HG03565 (cell line): ENCODE results near the gene IHH.

Experiments
- ATAC-seq: cut with Tn5 transposase; IDR thresholded peaks from one replicate; pipeline ENCODE4 v1.9.1; 2021; ENCODE audit warnings: mild to moderate bottlenecking, moderate library complexity; ENCODE audit not compliant: unreplicated experiment

IHH gene

DNA sequence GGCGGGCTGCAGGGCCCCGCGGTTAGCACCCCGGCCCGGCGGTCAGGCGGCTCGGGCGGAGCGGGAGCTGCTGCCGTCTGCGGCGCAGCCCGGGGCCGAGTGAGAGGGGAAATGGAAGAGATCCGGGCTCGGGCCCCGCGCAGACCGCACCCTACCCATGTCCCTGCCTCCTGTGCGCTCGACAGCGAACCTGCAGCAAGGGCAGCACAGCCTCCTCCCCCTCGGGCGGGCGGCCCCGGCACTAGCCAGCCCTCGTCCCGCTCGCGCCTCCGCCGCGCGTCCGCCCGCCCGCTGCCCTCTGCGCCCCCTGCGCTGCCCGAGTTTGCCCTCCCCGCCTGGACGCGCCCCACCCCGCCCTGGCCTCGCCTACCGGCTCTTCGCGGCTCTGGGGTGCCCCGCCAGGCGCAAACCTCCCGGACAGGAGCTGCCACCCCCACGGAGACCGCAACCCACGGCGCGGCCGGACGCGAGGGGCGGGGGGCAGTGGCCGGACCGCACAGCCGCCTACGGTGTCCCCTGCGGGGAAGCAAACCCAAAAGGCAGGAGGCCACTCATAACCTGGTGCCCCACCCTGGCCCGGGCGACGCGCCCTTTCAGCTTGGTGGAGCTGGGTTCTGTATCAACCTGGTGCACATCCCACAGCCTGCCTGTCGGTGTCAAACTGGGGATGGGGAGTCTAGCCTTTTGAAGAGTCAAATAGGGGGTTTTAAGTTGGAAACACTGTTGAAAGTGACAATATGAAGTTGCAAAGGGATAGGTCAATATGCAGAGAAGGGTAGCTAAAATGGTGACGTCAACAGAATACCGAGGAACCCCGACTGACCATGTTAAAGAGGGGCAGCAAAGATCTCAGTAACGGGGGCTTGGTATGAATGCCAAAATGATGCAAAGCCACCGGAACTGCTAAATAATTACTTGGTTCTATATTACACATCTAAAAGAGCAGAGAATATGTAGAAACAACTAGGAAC, at the start of gene IHH:
TSS of gene IHH (minus strand) at position 101 of the 971 bp plus-strand sequence. CDS start 454 bp downstream, outside the sequence.
- ATAC-seq, result no peak

DNA sequence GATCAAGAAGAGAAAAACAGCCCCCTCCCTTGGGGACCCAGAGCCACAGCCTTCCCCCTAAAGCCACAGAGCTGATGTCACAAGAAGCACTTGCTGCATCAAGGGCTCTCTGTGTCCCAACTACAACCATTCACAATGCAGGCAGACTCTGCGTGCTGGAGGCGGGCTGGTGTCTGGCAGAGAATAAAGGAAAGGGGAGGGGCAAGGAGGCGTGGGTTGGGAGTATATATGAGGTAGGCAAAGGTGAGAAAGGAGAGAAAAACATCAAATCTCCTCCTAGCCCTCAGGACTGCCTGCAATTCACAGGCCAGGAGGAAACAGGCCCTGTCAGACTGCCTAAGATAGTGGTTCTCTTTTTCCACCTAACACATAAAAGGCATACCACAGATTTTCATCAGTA, 48.8 kb upstream of the IHH start:
- ATAC-seq, result no peak

DNA sequence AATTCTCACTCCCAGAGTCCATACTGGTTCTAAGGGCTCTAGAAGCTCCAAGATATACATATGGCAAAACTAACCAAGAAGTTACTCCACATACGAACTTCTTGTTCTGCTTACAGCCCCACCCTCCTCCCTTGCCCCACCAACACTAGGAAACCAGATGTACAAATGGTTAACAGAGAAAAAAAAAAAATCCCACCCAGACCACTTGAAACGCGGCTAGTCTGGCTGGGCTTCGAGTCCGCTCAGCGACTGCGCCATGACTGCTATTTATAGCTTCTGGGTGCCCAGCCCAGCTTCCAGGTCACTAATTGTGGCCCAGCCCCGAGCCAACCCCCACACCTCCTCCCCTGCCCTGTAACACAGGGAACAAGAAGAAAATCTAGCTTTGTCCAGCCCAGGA, 47.0 kb upstream of the IHH start:
- no peak for ATAC-seq

DNA sequence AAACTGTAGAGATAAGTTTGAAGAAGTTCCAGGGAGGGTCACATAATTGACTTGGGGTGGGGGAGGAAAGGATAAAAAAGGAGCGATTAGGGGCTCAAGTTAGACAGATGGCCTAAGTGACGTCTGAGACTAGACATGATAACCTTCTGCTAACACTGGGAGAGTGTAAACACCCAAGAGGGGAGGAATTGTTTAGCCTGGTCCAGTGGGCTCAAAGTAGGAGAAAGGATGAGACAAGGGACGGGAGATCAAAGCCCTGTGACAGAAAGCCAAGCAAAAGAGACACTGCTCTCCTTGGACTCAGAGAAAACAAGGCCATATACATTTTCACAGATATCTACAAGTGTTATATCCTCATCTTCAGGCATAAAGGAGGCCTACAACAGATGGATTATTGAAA, 45.5 kb upstream of the IHH start:
- no peak for ATAC-seq

DNA sequence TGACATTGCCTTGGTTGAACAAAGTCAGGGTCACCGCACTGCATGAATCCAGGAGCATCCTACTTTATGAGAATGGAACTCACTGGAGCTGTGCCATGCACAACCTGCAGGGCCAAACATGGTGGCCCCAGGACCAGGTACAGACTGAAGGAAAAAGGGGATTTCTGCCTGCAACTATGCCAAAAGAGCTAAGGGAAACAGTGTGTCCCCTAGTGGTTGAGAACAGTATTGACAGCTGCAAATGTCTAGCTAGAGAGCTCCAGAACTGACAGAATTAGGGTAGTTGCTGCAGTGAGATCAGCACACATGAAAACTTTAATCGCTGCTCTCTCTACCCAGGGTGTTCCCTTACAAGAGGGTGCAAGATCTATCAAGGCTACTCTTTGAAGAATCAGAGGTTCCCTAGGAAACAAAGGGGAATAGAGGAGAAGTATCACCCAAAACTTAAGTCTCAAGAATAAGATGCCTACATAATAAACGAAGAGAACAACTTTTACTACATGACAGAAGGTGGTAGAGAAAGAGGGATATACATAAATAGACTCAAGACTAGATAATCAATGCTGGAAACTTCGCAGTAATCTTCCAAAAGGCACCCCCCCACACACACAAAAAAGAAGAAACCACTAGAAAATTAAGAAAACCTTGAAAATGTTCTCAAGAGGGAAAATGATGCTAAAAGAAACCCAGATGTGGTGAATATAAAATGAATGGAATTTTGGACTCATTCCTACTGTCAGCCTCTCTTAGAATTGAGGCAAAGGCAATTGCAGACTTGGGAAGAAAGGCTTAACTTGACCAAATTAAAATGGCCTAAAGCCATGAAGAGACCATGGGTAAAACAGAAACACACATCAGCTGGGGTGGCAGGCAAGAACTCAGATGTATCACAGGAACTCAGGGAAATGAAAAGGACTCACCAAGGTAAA, 43.6 kb upstream of the IHH start:
- ATAC-seq, result no peak

DNA sequence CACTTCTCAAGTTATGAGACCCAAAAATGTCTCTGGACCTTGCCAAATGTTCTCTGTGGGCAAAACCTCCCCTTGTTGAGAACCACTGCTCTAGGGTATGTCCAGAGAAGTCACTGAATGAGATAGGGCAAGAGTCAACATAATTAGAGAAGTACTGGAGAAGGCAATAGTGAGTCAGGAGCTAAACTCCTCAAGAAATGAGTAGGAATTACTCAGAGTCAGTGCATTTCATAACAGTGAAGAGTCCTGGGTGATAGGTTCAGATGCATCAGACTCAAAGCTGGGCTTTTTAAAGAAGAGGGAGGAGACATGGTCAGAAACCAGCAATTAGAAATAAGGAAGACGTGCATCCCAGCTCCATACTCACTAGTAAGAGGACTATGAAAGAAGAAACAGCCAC, 38.6 kb upstream of the IHH start:
- ATAC-seq, result no peak

DNA sequence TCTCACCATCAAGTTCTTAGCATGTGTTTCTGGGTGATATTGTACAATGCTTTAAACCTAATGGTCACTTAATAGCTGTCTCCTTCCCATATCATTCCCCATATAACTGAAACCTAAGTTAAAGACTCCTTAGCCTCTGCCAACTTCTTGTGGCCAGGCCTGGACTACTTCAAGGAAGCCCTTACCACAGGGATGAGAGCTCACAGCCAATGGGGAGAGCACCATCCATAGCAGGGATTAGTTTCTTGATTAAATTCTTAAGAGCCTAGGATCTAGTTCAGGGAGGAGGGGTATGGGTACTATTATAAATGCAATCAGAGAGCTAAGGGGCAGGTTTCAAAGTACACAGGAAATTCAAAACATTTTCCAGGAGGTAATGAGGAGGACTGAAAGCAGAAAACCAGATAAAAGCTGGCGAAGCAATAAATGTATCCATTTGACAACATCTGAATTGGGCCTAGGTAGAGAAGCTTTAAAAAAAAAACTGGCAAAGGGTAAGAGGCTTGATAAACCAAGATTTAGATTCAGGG, 34.8 kb upstream of the IHH start:
- no peak for ATAC-seq

DNA sequence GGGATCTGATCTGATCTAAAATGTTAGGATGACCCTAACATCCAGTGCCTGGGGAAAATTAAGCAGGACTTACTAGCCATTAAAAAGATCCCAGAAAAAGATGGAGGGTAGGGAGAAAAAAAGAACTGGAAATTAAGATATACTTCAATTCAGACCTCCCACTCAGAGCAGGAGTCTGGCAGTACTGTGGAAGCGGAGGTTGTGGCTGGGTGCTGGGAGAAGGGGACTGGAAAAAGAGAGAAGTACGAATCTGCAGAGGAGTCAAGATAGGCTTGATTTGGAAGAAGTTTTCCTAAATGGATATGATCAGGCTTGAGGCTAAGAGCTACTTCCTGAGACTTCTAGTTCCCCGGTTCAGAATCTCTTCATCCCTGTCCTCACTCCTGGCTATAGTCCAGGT, 33.5 kb upstream of the IHH start:
- no peak for ATAC-seq

DNA sequence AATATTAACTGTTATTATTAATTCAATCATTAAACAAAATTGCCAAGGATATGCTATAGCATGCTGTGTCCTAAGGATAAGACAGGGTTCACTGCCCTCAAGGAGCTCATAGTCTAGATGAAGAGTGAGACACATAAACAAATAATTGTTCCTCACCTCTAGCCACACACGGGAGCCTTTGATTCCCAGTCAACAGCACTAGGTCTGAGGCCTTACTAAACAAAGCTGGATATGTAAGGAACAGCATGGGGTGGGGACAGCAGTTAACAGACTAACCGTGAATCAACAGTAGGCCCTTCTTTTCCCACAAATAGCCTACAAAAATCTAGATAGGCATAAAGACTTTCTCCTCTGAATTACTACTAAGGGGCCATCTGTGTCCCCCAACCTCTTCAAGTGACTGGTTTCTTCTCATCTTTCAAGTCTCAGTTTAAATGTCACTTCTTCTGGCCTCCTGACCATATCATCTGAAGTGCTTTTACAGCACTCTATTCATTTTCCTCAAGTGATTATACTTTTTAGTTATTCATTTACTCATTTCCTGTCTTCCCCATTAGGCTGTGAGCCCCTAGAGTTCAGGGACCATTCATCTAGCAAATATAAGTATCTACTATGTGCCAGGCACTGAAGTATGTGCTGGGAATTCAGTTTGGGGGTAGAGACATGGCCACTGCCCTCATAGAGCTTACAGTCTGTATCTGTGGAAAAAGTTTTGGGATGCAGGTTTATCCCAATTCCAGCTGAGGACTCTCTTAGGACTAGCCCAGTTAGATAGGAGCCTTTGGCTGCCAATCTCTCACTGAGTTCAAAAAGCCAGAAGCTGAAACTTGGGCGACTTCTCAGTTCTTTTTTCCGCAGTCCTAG, 29.9 kb upstream of the IHH start:
- no peak for ATAC-seq

DNA sequence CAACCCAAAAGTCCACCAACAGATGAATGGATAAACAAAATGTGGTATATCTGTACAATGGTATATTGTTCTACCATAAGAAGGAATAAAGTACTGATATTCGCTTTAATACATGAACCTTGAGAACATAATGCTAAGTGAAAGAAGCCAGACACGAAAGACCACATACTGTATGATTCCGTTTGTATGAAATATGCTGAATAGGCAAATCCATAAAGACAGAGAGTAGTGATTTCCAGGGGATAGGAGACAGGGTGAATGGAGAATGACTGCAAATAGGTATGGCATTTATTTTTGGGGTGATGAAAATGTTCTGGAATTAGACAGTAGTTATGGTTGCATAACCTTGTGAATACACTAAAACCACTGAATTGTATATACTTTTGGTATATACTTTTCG, 28.6 kb upstream of the IHH start:
- no peak for ATAC-seq

DNA sequence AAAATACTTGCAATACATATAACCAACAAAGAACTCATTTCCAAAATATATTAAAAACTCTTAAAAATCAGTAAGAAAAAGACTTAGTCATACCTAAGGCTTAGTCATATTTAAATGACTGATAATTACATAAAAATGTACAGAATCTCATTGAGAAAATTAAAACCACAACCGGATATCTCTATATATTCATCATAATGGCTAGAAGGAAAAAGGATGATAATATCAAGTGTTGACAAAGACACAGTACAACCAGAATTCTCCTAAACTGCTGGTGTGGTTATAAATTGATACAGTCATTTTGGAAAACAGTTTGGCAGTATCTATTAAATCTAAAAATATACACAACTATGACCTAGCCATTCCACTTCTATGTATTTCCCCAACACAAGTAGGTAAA, 27.1 kb upstream of the IHH start:
- ATAC-seq, result no peak

DNA sequence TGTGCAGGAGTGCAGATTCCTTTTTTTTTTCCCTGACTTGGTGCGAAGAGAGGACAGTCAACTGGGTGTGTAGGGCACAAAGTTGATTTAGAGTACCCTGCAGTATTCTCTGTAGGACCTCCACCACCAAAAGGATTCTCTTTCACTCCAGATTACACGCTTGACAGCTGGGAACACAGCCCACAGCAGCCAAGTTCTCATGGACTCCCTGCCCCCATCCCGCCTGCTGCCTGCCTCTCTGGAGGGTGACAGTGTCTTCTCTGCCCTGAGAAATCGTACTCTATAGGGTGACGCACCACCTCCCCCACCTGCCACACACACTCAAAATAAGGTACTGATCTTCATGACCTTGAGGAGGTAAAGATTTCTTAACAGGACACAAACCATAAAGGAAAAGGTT, 26.6 kb upstream of the IHH start:
- ATAC-seq, result no peak

DNA sequence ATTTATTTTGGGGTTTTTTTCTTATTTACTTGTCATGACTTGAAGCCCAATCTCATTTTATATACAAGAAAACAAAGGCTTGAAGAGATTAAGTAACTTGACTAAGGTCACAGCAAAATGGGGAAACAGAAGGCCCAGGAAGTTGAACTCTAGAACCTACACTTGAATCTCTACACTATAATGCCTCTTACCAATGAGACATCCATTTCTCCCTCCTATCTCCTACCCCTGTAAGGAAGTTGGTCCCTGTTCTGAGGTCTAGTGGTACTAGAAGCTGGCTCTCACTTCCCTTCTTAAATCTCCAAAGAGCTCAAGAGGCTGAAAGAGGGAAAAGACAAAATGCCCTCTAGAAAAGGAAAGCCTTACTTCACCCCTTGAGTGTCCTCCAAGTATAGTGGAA, 25.5 kb upstream of the IHH start:
- no peak for ATAC-seq

DNA sequence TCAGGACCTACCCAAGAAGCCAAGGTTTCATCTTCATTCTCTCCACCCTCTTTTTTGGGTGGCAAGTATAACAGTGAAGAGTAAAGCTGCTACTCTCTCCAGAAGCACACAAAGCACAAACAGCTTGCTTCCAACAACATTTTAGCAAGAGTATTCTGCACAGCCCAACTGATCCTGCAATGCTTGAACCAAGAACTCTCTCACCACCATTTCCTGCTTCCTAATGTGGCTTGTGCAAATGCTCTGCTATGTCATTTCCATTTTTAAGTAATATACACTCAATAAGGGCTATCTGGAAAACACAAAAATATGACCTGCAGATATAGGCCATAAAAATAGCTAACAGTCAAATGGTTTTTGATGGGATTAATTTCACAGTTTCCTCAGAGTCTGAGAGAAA, 24.1 kb upstream of the IHH start:
- ATAC-seq, result no peak

DNA sequence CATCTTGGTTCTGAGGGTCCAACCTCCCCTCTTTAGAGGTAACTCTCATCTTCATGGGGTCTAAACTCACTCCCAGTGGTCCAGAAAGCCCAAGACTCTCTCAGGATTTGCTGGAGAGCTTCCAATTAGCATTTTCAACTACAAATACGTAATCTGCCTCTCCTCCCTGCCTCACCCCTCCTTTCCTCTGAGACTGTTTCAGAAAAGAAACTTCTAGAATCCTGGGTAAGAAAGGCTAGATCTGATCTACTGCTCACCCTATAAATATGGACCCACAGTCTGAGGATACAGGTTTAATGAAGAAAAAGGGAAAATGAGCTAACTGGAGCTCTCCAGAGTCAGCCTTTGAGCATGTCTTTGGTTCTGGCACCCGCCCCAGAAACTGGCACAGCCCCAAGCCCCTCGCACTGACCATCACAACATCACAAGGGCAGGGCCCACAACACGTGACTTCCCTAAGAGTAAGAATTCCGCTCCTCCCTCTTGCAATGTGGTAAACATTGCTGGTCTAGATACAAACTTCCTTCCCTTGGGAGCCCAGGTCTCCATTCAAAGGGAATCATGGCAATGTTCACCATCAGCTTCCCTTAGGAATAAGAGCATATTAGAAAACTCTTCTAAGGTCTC, 21.7 kb upstream of the IHH start:
- ATAC-seq, result no peak

DNA sequence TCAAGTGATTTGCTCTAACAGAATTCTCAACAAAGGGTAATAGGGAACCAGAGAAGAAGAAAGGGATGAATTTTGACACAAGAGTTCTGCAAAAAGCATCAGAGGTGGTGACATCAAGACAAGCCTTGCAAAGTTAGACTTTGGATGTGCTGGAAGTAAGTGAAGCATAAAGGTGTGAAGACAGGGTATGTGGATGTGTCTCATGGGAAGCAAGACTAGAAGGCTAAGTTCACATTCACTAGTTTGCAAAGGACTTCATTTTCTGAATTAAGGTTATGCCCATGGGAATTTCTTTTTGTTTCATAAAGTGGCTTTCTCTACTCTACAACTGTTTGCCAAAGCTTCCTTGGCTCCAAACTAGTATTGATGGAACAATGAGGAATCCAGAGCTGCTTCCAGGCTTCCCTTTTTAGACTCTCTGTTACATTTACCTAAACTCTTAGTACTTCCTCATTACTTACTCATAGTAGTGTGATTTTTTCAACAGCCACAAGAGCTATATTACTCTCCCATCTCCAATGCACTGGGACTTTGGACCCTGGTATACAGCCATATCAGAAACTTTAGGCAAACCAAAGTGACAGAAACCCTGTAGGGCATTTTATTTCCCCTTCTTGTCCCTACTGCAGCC, 21.1 kb upstream of the IHH start:
- ATAC-seq, result no peak

DNA sequence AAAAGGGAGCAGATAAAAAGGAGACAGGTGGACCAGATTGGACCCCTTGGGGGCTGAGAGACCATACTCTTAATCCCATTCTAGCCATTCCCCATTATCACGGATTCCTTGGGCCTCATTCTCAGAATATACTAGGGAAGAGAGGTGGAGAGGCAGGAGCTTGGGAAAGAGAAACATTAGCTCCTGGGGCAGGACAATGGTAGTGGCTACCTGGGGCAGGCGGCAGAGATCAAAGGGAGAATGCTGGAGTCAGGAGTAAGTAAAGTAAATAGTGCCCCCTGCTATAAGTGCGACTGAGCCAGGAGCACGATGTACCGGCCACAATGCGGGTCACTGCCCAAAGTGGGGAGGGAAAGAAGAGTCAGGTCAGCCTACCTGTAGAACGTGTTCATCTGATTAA, 20.4 kb upstream of the IHH start:
- no peak for ATAC-seq

DNA sequence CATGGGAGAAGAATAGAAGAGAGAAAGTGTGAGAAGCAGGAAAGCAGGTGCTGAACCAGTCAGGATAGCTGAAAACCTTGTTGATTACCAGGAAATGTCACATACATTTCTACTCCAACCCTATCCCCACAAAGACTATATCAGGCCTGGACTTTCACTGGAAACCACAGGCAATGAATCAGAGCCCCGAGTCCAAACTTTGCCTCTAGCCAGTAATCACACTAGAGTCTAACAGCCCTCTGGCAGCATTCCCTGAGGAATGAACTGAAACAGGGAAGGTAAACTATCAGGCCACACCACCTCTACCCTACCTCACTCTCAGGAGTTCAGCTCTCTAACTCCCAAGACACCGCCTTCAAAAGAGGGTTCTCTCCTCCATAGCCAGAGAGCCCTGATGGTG, 18.7 kb upstream of the IHH start:
- ATAC-seq, result no peak

DNA sequence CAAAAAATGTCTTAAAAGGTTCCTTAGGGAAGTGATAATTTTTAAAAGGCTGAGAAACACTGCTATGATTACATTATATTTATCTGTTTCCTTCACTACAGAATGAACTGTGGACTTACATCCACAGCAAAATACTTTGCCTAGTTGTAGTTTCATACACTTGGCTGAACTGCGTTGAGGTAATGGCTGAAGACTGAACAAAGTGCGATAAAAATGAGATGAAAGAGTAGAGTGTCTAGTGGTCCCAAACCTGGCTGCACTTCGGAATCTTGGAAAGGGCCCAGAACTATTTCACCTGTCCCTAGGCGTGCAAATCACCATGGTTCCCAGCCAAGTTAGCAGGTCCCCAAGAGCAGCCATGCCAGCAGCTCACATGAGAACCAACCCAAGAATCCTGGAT, 18.2 kb upstream of the IHH start:
- no peak for ATAC-seq

DNA sequence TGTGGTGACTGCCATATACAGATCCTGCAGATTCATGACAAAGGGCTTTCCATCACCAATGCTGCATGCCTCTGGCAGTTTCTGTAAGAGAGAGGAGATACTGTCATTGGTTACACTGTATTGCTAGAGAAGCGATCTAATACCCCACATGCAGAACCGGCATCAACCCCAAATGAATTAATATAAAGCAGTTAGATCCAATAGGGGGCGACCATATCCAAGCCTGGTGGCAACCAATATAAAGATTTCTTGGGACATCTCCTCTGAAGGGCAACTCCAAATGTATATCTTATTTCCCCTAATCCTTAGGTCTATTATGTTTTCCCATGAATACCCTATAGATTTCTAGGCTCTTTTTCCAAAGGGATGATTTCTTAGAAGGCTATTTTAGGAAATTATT, 17.4 kb upstream of the IHH start:
- no peak for ATAC-seq
